H1 (cell line): ENCODE results near the gene SLC12A7. TPM values are rescaled to one million over a fixed set of nuclear protein-coding genes. Genes with fewer than 3 reads are reported as not detected.

Experiments
- CTCF ChIA-PET: fragments of 300-600 bp; sonication (Branson Sonifier 250); formaldehyde crosslinking; loops from one replicate; lab custom pipeline; 2021; ENCODE audit not compliant: partially characterized antibody; lab: Charles Lee
- POLR2A ChIA-PET: fragments of 300-600 bp; sonication (Branson Sonifier 250); formaldehyde crosslinking; loops from one replicate; lab custom pipeline; 2021; ENCODE audit warnings: inconsistent platforms; ENCODE audit not compliant: partially characterized antibody; lab: Charles Lee
- DNase-seq, 2 experiments: peaks; one replicate each; pipeline versions ENCODE4 v3.0.0 to v3.0.0-alpha.2; 2010 to 2022; ENCODE audit warnings: low spot score in 2 of 2, low read depth in 1 of 2, mixed read lengths in 1 of 2
- FAIRE-seq: peaks from 2 replicates; lab custom pipeline; 2011; peaks lifted over from hg19 to GRCh38; lab: Jason Lieb, UNC
- H2AFZ ChIP-seq: 2 replicates; pipeline ENCODE4 v1.8.1; 2012; ENCODE audit warnings: low read length, inconsistent platforms
- H2AK5ac ChIP-seq: 2 replicates; pipeline ENCODE4 v1.6.1; 2013; ENCODE audit warnings: low read depth, low read length
- H2BK120ac ChIP-seq: replicated peaks from 2 replicates; pipeline ENCODE3; 2013; ENCODE audit warnings: low read depth, low read length, inconsistent platforms
- H2BK12ac ChIP-seq: 2 replicates; pipeline ENCODE4 v1.6.1; 2013; ENCODE audit warnings: low read depth, low read length
- H2BK15ac ChIP-seq: 2 replicates; pipeline ENCODE4 v1.6.1; 2013; ENCODE audit warnings: low read length
- H2BK20ac ChIP-seq: 2 replicates; pipeline ENCODE4 v1.6.1; 2013; ENCODE audit warnings: low read length
- H2BK5ac ChIP-seq: 2 replicates; pipeline ENCODE4 v1.6.1; 2013; ENCODE audit warnings: low read depth, low read length
- H3K14ac ChIP-seq: 2 replicates; pipeline ENCODE4 v1.6.1; 2013; ENCODE audit warnings: inconsistent platforms; ENCODE audit not compliant: insufficient read length
- H3K18ac ChIP-seq: 2 replicates; pipeline ENCODE4 v1.6.1; 2013; ENCODE audit warnings: low read length; ENCODE audit errors: extremely low read depth
- H3K23ac ChIP-seq: 2 replicates; pipeline ENCODE4 v1.6.1; 2013; ENCODE audit warnings: inconsistent platforms; ENCODE audit not compliant: insufficient read length
- H3K23me2 ChIP-seq: 2 replicates; pipeline ENCODE4 v1.6.1; 2013; ENCODE audit warnings: low read depth, low read length
- H3K27ac ChIP-seq: 2 replicates; pipeline ENCODE4 v1.6.1; 2011; ENCODE audit warnings: low read depth, low read length, inconsistent platforms
- H3K27me3 ChIP-seq, 4 experiments: replicated peaks in 1 of 4; 1 replicate in 1 of 4; 2 replicates in 3 of 4; pipeline versions ENCODE4 v1.6.1 to v1.8.1; 2011 to 2013; ENCODE audit warnings: low read length in 3 of 4, mild to moderate bottlenecking in 3 of 4, inconsistent platforms in 2 of 4, mixed read lengths in 2 of 4, moderate library complexity in 1 of 4; ENCODE audit not compliant: control insufficient read depth in 3 of 4, insufficient read depth in 3 of 4; ENCODE audit errors: extremely low read depth in 1 of 4
- H3K36me3 ChIP-seq, 4 experiments: 2 replicates each; pipeline versions ENCODE4 v1.6.1 to v1.8.1; 2011 to 2013; ENCODE audit warnings: mild to moderate bottlenecking in 4 of 4, low read length in 3 of 4, moderate library complexity in 2 of 4, control low read depth in 1 of 4, inconsistent platforms in 1 of 4; ENCODE audit not compliant: insufficient read depth in 4 of 4, control insufficient read depth in 2 of 4
- H3K4ac ChIP-seq: replicated peaks from 2 replicates; pipeline ENCODE3; 2013; ENCODE audit warnings: low read length, low read depth, mixed read lengths, inconsistent platforms; ENCODE audit not compliant: insufficient read length
- H3K4me1 ChIP-seq, 4 experiments: replicated peaks in 1 of 4; 1 replicate in 1 of 4; 2 replicates in 3 of 4; pipeline versions ENCODE4 v1.6.1 to v1.8.1; 2011 to 2013; ENCODE audit warnings: low read length in 3 of 4, inconsistent platforms in 2 of 4, mixed read lengths in 1 of 4; ENCODE audit not compliant: insufficient read depth in 4 of 4, control insufficient read depth in 3 of 4
- H3K4me2 ChIP-seq, 2 experiments: 2 replicates each; pipeline versions ENCODE4 v1.6.1 to v1.8.1; 2011 to 2013; ENCODE audit warnings: low read depth in 2 of 2, low read length in 2 of 2, control low read depth in 1 of 2, inconsistent platforms in 1 of 2, mild to moderate bottlenecking in 1 of 2; ENCODE audit not compliant: insufficient read depth in 1 of 2
- H3K4me3 ChIP-seq, 4 experiments: fragments of 200-600, 300-600 bp in 1 of 4; sonication (generic), shearing (Covaris generic), sonication (Bioruptor Twin) in 1 of 4; 2 replicates each; pipeline versions ENCODE4 v1.5.1 to v1.8.1; 2011 to 2016; ENCODE audit warnings: low read length in 4 of 4, low read depth in 3 of 4, control low read depth in 2 of 4, inconsistent platforms in 2 of 4, mild to moderate bottlenecking in 2 of 4, mixed read lengths in 1 of 4, moderate library complexity in 1 of 4; ENCODE audit not compliant: insufficient read depth in 2 of 4; ENCODE audit errors: extremely low read depth in 1 of 4
- H3K56ac ChIP-seq: replicated peaks from 2 replicates; pipeline ENCODE3; 2013; ENCODE audit warnings: low read depth, mild to moderate bottlenecking, mixed read lengths, low read length, inconsistent platforms; ENCODE audit not compliant: insufficient read length
- H3K79me1 ChIP-seq: 2 replicates; pipeline ENCODE4 v1.6.1; 2013; ENCODE audit warnings: low read depth, low read length, control low read depth
- H3K79me2 ChIP-seq, 2 experiments: 2 replicates each; pipeline versions ENCODE4 v1.6.1 to v1.8.1; 2012 to 2013; ENCODE audit warnings: low read length in 2 of 2, mild to moderate bottlenecking in 2 of 2, inconsistent platforms in 1 of 2; ENCODE audit not compliant: insufficient read depth in 2 of 2, control insufficient read depth in 1 of 2
- H3K9ac ChIP-seq, 4 experiments: replicated peaks in 1 of 4; 1 replicate in 1 of 4; 2 replicates in 3 of 4; pipeline versions ENCODE4 v1.6.1 to v1.8.1; 2011 to 2013; ENCODE audit warnings: low read depth in 3 of 4, low read length in 3 of 4, control low read depth in 2 of 4, mild to moderate bottlenecking in 2 of 4, moderate library complexity in 2 of 4, inconsistent platforms in 1 of 4; ENCODE audit errors: extremely low read depth in 1 of 4
- H3K9me3 ChIP-seq, 2 experiments: 2 replicates each; pipeline versions ENCODE4 v1.6.1 to v1.8.1; 2012 to 2013; ENCODE audit warnings: mild to moderate bottlenecking in 2 of 2, moderate library complexity in 2 of 2, control low read depth in 1 of 2, inconsistent platforms in 1 of 2, low read depth in 1 of 2, low read length in 1 of 2, mixed read lengths in 1 of 2; ENCODE audit not compliant: insufficient read depth in 2 of 2
- H4K20me1 ChIP-seq, 2 experiments: replicated peaks in 1 of 2; 2 replicates each; pipeline versions ENCODE3 to v1.8.1; 2011 to 2013; ENCODE audit warnings: inconsistent platforms in 2 of 2, low read length in 2 of 2, mild to moderate bottlenecking in 1 of 2; ENCODE audit not compliant: insufficient read depth in 2 of 2, control insufficient read depth in 1 of 2
- H4K5ac ChIP-seq: 2 replicates; pipeline ENCODE4 v1.6.1; 2013; ENCODE audit warnings: low read length, low read depth, mixed read lengths, inconsistent platforms; ENCODE audit not compliant: insufficient read length
- H4K8ac ChIP-seq: 2 replicates; pipeline ENCODE4 v1.8.0; 2013; ENCODE audit warnings: mild to moderate bottlenecking, moderate library complexity, low read length, inconsistent platforms; ENCODE audit not compliant: insufficient read depth; ENCODE audit errors: extremely low read depth
- H4K91ac ChIP-seq: replicated peaks from 2 replicates; pipeline ENCODE3; 2013; ENCODE audit warnings: low read length, mixed read lengths, inconsistent platforms; ENCODE audit not compliant: insufficient read length
- ASH2L ChIP-seq: fragments of 200-600, 300-600 bp; sonication (generic); IDR thresholded peaks from one replicate; pipeline ENCODE4 v1.7.1; 2017; ENCODE audit warnings: low read length
- GABPA ChIP-seq: IDR thresholded peaks from 2 replicates; pipeline ENCODE4 v1.6.1; 2011; ENCODE audit warnings: mild to moderate bottlenecking, low read length, moderate library complexity, borderline replicate concordance; ENCODE audit not compliant: insufficient read depth
- JUN ChIP-seq: IDR thresholded peaks from 2 replicates; pipeline ENCODE4 v1.6.1; 2011; ENCODE audit warnings: low read depth, mild to moderate bottlenecking, improper control_type of control experiment, low read length
- KDM1A ChIP-seq: fragments of 200-600, 300-600 bp; sonication (generic); IDR thresholded peaks from 2 replicates; pipeline ENCODE4 v1.7.1; 2016; ENCODE audit warnings: mild to moderate bottlenecking, low read length, borderline replicate concordance
- NANOG ChIP-seq: IDR thresholded peaks from 2 replicates; pipeline ENCODE4 v1.6.1; 2011; ENCODE audit warnings: low read length, low read depth, mild to moderate bottlenecking, inconsistent platforms; ENCODE audit not compliant: insufficient read depth, poor library complexity, severe bottlenecking
- RAD21 ChIP-seq, 2 experiments: IDR thresholded peaks in 1 of 2; conservative IDR thresholded peaks in 1 of 2; 2 replicates each; pipeline ENCODE4 v1.6.1; 2011; ENCODE audit warnings: low read depth in 2 of 2, low read length in 2 of 2, improper control_type of control experiment in 1 of 2, inconsistent platforms in 1 of 2, mild to moderate bottlenecking in 1 of 2, moderate library complexity in 1 of 2
- SP2 ChIP-seq: IDR thresholded peaks from 2 replicates; pipeline ENCODE4 v1.6.1; 2012; ENCODE audit warnings: mild to moderate bottlenecking, low read length, inconsistent platforms
- TAF1 ChIP-seq: IDR thresholded peaks from 2 replicates; pipeline ENCODE4 v1.6.1; 2011; ENCODE audit warnings: mild to moderate bottlenecking, low read depth, low read length
- TBP ChIP-seq: IDR thresholded peaks from 2 replicates; pipeline ENCODE4 v1.6.1; 2011; ENCODE audit warnings: low read depth, low read length, improper control_type of control experiment
- TEAD4 ChIP-seq: IDR thresholded peaks from 2 replicates; pipeline ENCODE4 v1.6.1; 2012; ENCODE audit warnings: low read depth, low read length, inconsistent platforms, mixed read lengths
- WGBS, 2 experiments: shearing (Covaris generic) in 1 of 2; methylation state at CpG; one replicate each; pipeline versions ENCODE4 v1.1.6 to v1.1.7; 2013 to 2015; ENCODE audit warnings: low lambda C conversion rate in 2 of 2, mixed read lengths in 2 of 2, inconsistent platforms in 1 of 2, low coverage in 1 of 2, missing lambda C conversion rate in 1 of 2; ENCODE audit not compliant: insufficient replicate concordance in 2 of 2, insufficient coverage in 1 of 2, insufficient read length in 1 of 2; ENCODE audit errors: extremely low coverage in 1 of 2, missing lambda C conversion rate in 1 of 2; 5-methylcytosine and 5-hydroxymethylcytosine counted together
- polyA plus RNA-seq, 7 experiments: library from polyadenylated mRNA; depleted of rRNA in 3 of 7; stranded (reverse) in 5 of 7; unstranded in 2 of 7; fragments of >200 nt in 5 of 7; fragments of 200-250 nt in 2 of 7; gene quantifications; 1 replicate in 5 of 7; 2 replicates in 1 of 7; 4 replicates in 1 of 7; pipeline versions ENCODE4 v1.2.1 to v1.2.3, GENCODE V29; 2011 to 2013; ENCODE audit warnings: missing spikeins in 2 of 7, mixed read lengths in 2 of 7
- total RNA-seq: library from RNA; stranded (reverse); fragmentation: NEBNext Ultra II Directional; extraction: Animal tissue kit (Norgen Biotek cat#: 25700); gene quantifications from 2 replicates; pipeline ENCODE4 v1.2.1, GENCODE V29; 2021
- TF ChIP-seq, protein P1 (sequence below): IDR thresholded peaks from 2 replicates; pipeline ENCODE4 v1.6.1; 2011; ENCODE audit warnings: low read length, improper control_type of control experiment
- TF ChIP-seq, protein P2 (sequence below): IDR thresholded peaks from 2 replicates; pipeline ENCODE4 v1.6.1; 2012; ENCODE audit warnings: low read length, inconsistent platforms

Gene SLC12A7
- total and polyA plus RNA-seq, 2 of the 8 experiments (the other 6 are each of a cell fraction or from before 2014, with no cell fraction given) = 23.5 to 39.7 TPM

DNA sequence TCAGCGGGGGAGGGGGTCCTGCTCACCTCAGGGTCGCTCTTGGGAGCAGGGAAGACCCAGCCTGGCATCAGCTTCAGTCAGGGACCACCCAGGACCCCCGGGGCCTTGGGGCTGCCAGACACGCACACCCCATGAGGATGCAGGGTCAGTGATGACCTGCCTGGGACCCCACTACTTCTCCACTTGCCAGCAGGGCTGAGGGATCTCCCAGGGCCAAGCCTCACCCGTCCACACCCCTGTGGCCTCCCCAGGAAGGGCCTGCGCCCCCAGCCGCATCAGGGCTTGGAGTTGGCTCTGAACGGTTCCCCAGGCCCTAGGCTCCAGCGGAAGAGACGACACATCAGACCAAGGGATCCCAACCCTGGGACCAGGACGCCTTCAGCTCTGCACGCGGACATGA lies 33.7 kb downstream of the SLC12A7 start:
- Histone ChIP-seq H3K27ac (no peak overlapping the region), H2AFZ (no peak overlapping the region), H3K4me3 (no peak overlapping the region), H4K5ac (no peak overlapping the region), H3K4me2 (no peak overlapping the region), H3K14ac (no peak overlapping the region), H2AK5ac (no peak overlapping the region), H2BK20ac (no peak overlapping the region), H3K4ac (no peak overlapping the region), H3K56ac (no peak overlapping the region), H3K23ac (no peak overlapping the region), H2BK15ac (no peak overlapping the region), H2BK120ac (no peak overlapping the region), H2BK5ac (no peak overlapping the region), H4K91ac (no peak overlapping the region), H3K27me3 (no peaks in the 10 kb centered on the region), H4K8ac (no peak overlapping the region), H2BK12ac (no peak overlapping the region), H3K4me1 (no peaks in the 10 kb centered on the region), H3K23me2 (no peaks in the 10 kb centered on the region), H3K79me1 (no peaks in the 10 kb centered on the region), H3K9ac (no peak overlapping the region), H3K18ac (no peak overlapping the region), H3K79me2 (no peaks in the 10 kb centered on the region), H3K36me3 (peaks cover 3 to 56% (median 15%) of the 10 kb centered on the region in 4 experiments; a peak in 5 of 8 replicates), H4K20me1 (peaks cover 0 to 8% of the 10 kb centered on the region in 2 experiments), H3K9me3 (no peaks in the 10 kb centered on the region)
- WGBS, 2 experiments = 91% methylated on average over 7 of the region's 13 CpGs; no CpG with 5 or more reads in 1 of the 2 experiments
- DNase-seq (no peak), FAIRE-seq (no peak)
- POLR2A ChIA-PET = no interaction called here
- CTCF ChIA-PET = no interaction called here
- TF ChIP-seq, protein P1, sequence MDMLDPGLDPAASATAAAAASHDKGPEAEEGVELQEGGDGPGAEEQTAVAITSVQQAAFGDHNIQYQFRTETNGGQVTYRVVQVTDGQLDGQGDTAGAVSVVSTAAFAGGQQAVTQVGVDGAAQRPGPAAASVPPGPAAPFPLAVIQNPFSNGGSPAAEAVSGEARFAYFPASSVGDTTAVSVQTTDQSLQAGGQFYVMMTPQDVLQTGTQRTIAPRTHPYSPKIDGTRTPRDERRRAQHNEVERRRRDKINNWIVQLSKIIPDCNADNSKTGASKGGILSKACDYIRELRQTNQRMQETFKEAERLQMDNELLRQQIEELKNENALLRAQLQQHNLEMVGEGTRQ = no peak
- TF ChIP-seq, protein P2, sequence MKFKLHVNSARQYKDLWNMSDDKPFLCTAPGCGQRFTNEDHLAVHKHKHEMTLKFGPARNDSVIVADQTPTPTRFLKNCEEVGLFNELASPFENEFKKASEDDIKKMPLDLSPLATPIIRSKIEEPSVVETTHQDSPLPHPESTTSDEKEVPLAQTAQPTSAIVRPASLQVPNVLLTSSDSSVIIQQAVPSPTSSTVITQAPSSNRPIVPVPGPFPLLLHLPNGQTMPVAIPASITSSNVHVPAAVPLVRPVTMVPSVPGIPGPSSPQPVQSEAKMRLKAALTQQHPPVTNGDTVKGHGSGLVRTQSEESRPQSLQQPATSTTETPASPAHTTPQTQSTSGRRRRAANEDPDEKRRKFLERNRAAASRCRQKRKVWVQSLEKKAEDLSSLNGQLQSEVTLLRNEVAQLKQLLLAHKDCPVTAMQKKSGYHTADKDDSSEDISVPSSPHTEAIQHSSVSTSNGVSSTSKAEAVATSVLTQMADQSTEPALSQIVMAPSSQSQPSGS = no peak
- no peak for TF ChIP-seq TEAD4
- TF ChIP-seq JUN = no peak
- TF ChIP-seq KDM1A = no peak
- TF ChIP-seq NANOG = no peak
- TF ChIP-seq RAD21 (IDR thresholded peaks at IDR 0.05 in 1 of 2, conservative IDR thresholded peaks at IDR 0.05 in 1 of 2; ENCODE audit: low read depth in 2 of 2, low read length in 2 of 2) = no peak
- no peak for TF ChIP-seq TBP
- no peak for TF ChIP-seq ASH2L
- TF ChIP-seq SP2 = no peak
- no peak for TF ChIP-seq TAF1
- no peak for TF ChIP-seq GABPA
